Neuronal stem cell (in vitro differentiated cells): Measurements from ENCODE around the gene HERC2.

Experiments
- DNase-seq: peaks from one replicate; pipeline ENCODE4 v3.0.0-alpha.2; 2013; ENCODE audit warnings: low spot score
- H2AFZ ChIP-seq: one replicate; pipeline ENCODE4 v1.6.1; 2013; ENCODE audit warnings: mild to moderate bottlenecking, low read length, inconsistent platforms
- H2AK5ac ChIP-seq: 2 replicates; pipeline ENCODE4 v1.6.1; 2013; ENCODE audit warnings: low read depth, mild to moderate bottlenecking, inconsistent platforms, low read length, moderate library complexity, mixed read lengths
- H2BK120ac ChIP-seq: 2 replicates; pipeline ENCODE4 v1.6.1; 2013; ENCODE audit warnings: low read depth, mild to moderate bottlenecking, inconsistent platforms, low read length, moderate library complexity, mixed read lengths
- H2BK12ac ChIP-seq: one replicate; pipeline ENCODE4 v1.6.1; 2013; ENCODE audit warnings: low read length, inconsistent platforms
- H2BK15ac ChIP-seq: 2 replicates; pipeline ENCODE4 v1.6.1; 2013; ENCODE audit warnings: mild to moderate bottlenecking, low read length, inconsistent platforms, mixed read lengths
- H2BK5ac ChIP-seq: one replicate; pipeline ENCODE4 v1.6.1; 2013; ENCODE audit warnings: inconsistent platforms, mild to moderate bottlenecking, low read length, moderate library complexity
- H3K14ac ChIP-seq: one replicate; pipeline ENCODE4 v1.6.1; 2013; ENCODE audit warnings: low read length, inconsistent platforms
- H3K18ac ChIP-seq: 2 replicates; pipeline ENCODE4 v1.6.1; 2013; ENCODE audit warnings: low read length, inconsistent platforms
- H3K23ac ChIP-seq: 2 replicates; pipeline ENCODE4 v1.6.1; 2013; ENCODE audit warnings: low read depth, mild to moderate bottlenecking, mixed read lengths, low read length, inconsistent platforms; ENCODE audit not compliant: poor library complexity
- H3K27ac ChIP-seq: replicated peaks from 3 replicates; pipeline ENCODE4 v1.5.1; 2013; ENCODE audit warnings: low read length, inconsistent platforms
- H3K27me3 ChIP-seq, 3 experiments: 2 replicates each; pipeline ENCODE4 v1.6.1; 2013; ENCODE audit warnings: low read length in 3 of 3, mild to moderate bottlenecking in 2 of 3, inconsistent platforms in 1 of 3, low read depth in 1 of 3, mixed read lengths in 1 of 3, moderate library complexity in 1 of 3; ENCODE audit not compliant: control insufficient read depth in 3 of 3, insufficient read depth in 3 of 3
- H3K36me3 ChIP-seq, 2 donors: replicated peaks in 1 of 2; 2 replicates each; pipeline ENCODE4 v1.6.1; 2013; ENCODE audit warnings: low read length in 2 of 2; ENCODE audit not compliant: control insufficient read depth in 2 of 2, insufficient read depth in 2 of 2
- H3K4ac ChIP-seq: 2 replicates; pipeline ENCODE4 v1.6.1; 2013; ENCODE audit warnings: inconsistent platforms, mild to moderate bottlenecking, low read length, moderate library complexity
- H3K4me1 ChIP-seq, 2 donors: 1 replicate in 1 of 2; 2 replicates in 1 of 2; pipeline ENCODE4 v1.6.1; 2013; ENCODE audit warnings: low read length in 2 of 2, low read depth in 1 of 2; ENCODE audit not compliant: control insufficient read depth in 2 of 2, insufficient read depth in 1 of 2
- H3K4me2 ChIP-seq: one replicate; pipeline ENCODE4 v1.6.1; 2013; ENCODE audit warnings: mild to moderate bottlenecking, low read length, inconsistent platforms; ENCODE audit not compliant: insufficient read depth, poor library complexity, severe bottlenecking
- H3K4me3 ChIP-seq, 2 donors: 2 replicates each; pipeline ENCODE4 v1.5.1; 2013; ENCODE audit warnings: low read length in 2 of 2, mild to moderate bottlenecking in 2 of 2, inconsistent platforms in 1 of 2, moderate library complexity in 1 of 2
- H3K79me1 ChIP-seq: one replicate; pipeline ENCODE4 v1.6.1; 2013; ENCODE audit warnings: low read depth, mild to moderate bottlenecking, inconsistent platforms, low read length, moderate library complexity
- H3K9ac ChIP-seq: one replicate; pipeline ENCODE4 v1.6.1; 2013; ENCODE audit warnings: mild to moderate bottlenecking, low read depth, low read length, inconsistent platforms; ENCODE audit not compliant: poor library complexity
- H3K9me3 ChIP-seq, 2 donors: replicated peaks in 1 of 2; 2 replicates each; pipeline versions ENCODE3 to v1.6.1; 2013; ENCODE audit warnings: low read length in 2 of 2, mild to moderate bottlenecking in 2 of 2, inconsistent platforms in 1 of 2, low read depth in 1 of 2, mixed read lengths in 1 of 2, moderate library complexity in 1 of 2; ENCODE audit not compliant: control insufficient read depth in 2 of 2, insufficient read depth in 1 of 2
- H4K8ac ChIP-seq: one replicate; pipeline ENCODE4 v1.6.1; 2013; ENCODE audit warnings: low read depth, mild to moderate bottlenecking, inconsistent platforms, low read length, moderate library complexity
- H4K91ac ChIP-seq: one replicate; pipeline ENCODE4 v1.6.1; 2013; ENCODE audit warnings: low read length, low read depth, mild to moderate bottlenecking, inconsistent platforms; ENCODE audit not compliant: poor library complexity
- WGBS, 2 donors: extraction: QIAGEN DNeasy Blood & Tissue Kit; methylation state at CpG; one replicate each; pipeline ENCODE4 v1.1.7; 2013; ENCODE audit warnings: missing lambda C conversion rate in 2 of 2, mixed read lengths in 1 of 2; ENCODE audit not compliant: insufficient read length in 2 of 2, insufficient replicate concordance in 1 of 2; ENCODE audit errors: extremely low coverage in 2 of 2; 5-methylcytosine and 5-hydroxymethylcytosine counted together

HERC2 gene

DNA sequence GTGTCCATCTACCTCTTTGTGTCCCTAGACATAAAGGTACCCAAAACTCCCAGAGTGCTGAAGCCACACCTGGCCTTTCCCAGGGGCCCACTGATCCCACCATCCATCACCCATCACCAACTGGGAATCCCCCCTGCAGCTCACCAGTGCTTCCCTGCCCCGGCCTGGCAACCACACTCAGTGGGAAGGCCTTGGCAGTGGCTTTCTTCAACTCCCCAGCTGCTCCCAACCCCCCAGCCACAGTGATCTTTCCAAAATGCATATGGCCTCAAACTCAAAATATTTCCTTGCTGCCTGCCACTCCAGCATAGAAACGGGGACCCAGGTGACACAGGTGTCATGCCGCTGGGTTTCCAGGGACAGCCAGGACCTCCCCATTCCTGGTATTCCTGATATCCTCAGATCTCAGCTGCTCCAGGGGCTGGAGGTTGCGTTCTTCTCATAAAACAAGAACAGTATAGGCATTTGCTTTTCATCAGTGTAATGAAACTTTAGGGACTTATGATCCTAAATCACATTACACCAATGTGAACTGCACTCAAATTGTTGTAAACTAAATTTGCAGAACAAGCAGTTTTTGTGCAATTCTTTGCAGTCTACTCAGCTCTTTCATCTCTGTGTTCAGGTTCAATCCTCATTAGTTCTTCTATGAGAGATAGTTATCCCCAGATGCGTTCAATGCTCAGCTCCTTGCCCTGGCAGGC, 224.2 kb downstream of the HERC2 start:
- no peak overlapping the region for H2AK5ac ChIP-seq
- no peaks in the 10 kb centered on the region for H3K79me1 ChIP-seq
- no peak overlapping the region for H2BK15ac ChIP-seq
- peaks cover 20 to 95% (median 72%) of the 10 kb centered on the region in 3 experiments for H3K27me3 ChIP-seq
- H3K14ac ChIP-seq = no peak overlapping the region
- H2AFZ ChIP-seq = no peak overlapping the region
- H3K4ac ChIP-seq = no peak overlapping the region
- no peak overlapping the region for H3K4me2 ChIP-seq
- H3K23ac ChIP-seq = peak overlapping the region; percentile 86
- H3K9ac ChIP-seq = no peak overlapping the region
- peak overlapping the region in 1 of 2 donors; percentile 21 for H3K4me3 ChIP-seq
- no peak overlapping the region for H4K8ac ChIP-seq
- H3K36me3 ChIP-seq = no peaks in the 10 kb centered on the region
- no peak overlapping the region for H2BK120ac ChIP-seq
- H3K18ac ChIP-seq = no peak overlapping the region
- peaks cover 18 to 21% of the 10 kb centered on the region in 2 donors for H3K4me1 ChIP-seq
- H2BK5ac ChIP-seq = no peak overlapping the region
- no CpG with 5 or more reads among the region's 5 CpGs for WGBS, 2 donors
- H2BK12ac ChIP-seq = no peak overlapping the region
- no peak overlapping the region for H3K27ac ChIP-seq
- no peak for DNase-seq
- peaks cover 0 to 2% of the 10 kb centered on the region in 2 donors for H3K9me3 ChIP-seq
- no peak overlapping the region for H4K91ac ChIP-seq

- Histone ChIP-seq H3K4ac (no peak overlapping the region), H2BK5ac (no peak overlapping the region), H3K9me3 (peaks cover 0 to 2% of the 10 kb centered on the region in 2 donors), H3K23ac (peak overlapping the region; percentile 86), H2BK15ac (peak overlapping the region; percentile 65), H3K27ac (no peak overlapping the region), H3K18ac (peak overlapping the region; percentile 91), H2BK120ac (no peak overlapping the region), H3K36me3 (no peaks in the 10 kb centered on the region), H2AK5ac (peak overlapping the region; percentile 57), H4K91ac (no peak overlapping the region), H3K27me3 (peaks cover 20 to 92% (median 74%) of the 10 kb centered on the region in 3 experiments), H4K8ac (no peak overlapping the region), H2AFZ (peak overlapping the region; percentile 86), H3K4me1 (peaks cover 18 to 21% of the 10 kb centered on the region in 2 donors), H3K4me3 (peak overlapping the region; percentile 32 to 71), H3K9ac (peak overlapping the region; percentile 80), H2BK12ac (peak overlapping the region; percentile 27), H3K79me1 (no peaks in the 10 kb centered on the region), H3K4me2 (peak overlapping the region; percentile 89), H3K14ac (no peak overlapping the region)
- no peak for DNase-seq
- no CpG with 5 or more reads among the region's 72 CpGs for WGBS, 2 donors
Observed at GRCh38 chr15:28096670-28097431, 225.1 kb downstream of the HERC2 start.

- Histone ChIP-seq H3K18ac (no peak overlapping the region), H3K4me2 (peak overlapping the region; percentile 89), H3K27ac (no peak overlapping the region)
Observed at GRCh38 chr15:28096411-28096669, 225.6 kb downstream of the HERC2 start.

More at GRCh38 chr15:28096411-28096669, 225.6 kb downstream of the HERC2 start:
- Histone ChIP-seq H3K36me3 (no peaks in the 10 kb centered on the region), H3K27me3 (peaks cover 20 to 86% (median 74%) of the 10 kb centered on the region in 3 experiments), H3K23ac (peak overlapping the region; percentile 0), H2AFZ (peak overlapping the region; percentile 86), H2BK120ac (no peak overlapping the region), H2BK15ac (no peak overlapping the region), H4K8ac (no peak overlapping the region), H2BK12ac (no peak overlapping the region), H4K91ac (no peak overlapping the region), H3K9ac (no peak overlapping the region), H3K14ac (no peak overlapping the region), H3K4ac (no peak overlapping the region), H2AK5ac (no peak overlapping the region), H3K79me1 (no peaks in the 10 kb centered on the region), H2BK5ac (no peak overlapping the region), H3K9me3 (peaks cover 2% of the 10 kb centered on the region in 2 donors), H3K4me3 (peak overlapping the region; percentile 31 to 71), H3K4me1 (peaks cover 18 to 21% of the 10 kb centered on the region in 2 donors)
- no CpG with 5 or more reads among the region's 13 CpGs for WGBS, 2 donors
- DNase-seq = no peak
